ENCODE results near the gene CDK5.

CDK5 gene

GRCh38 chr7:151071032-151071866 is 13.6 kb upstream of the CDK5 start:
- WGBS, result 96% methylated on average over 39 of the region's 39 CpGs
- peak overlapping the region; percentile 82 for H2BK15ac ChIP-seq (ENCODE audit: low read depth, poor library complexity, severe bottlenecking)
- no peak overlapping the region for H3K23ac ChIP-seq (ENCODE audit: low read length in 2 of 2)
- DNase-seq, result no peak
- no peak overlapping the region for H3K4me2 ChIP-seq (ENCODE audit: low read length, poor library complexity, severe bottlenecking)
- H3K4me3 ChIP-seq (ENCODE audit: insufficient read depth in 1 of 2, low read depth in 1 of 2, low read length in 2 of 2), result no peak overlapping the region
- no peak overlapping the region for H2BK5ac ChIP-seq (ENCODE audit: low read depth, low read length, poor library complexity, severe bottlenecking)
- no peak overlapping the region for H4K8ac ChIP-seq (ENCODE audit: low read length)
- H3K9ac ChIP-seq (ENCODE audit: low read length), result no peak overlapping the region
- no peak overlapping the region for H3K18ac ChIP-seq (ENCODE audit: low read depth in 1 of 2, low read length in 2 of 2)
- no peak overlapping the region for H2AFZ ChIP-seq (ENCODE audit: low read depth, low read length)
- H3K4ac ChIP-seq (ENCODE audit: low read depth in 1 of 2, low read length in 2 of 2), result no peak overlapping the region
- no peaks in the 10 kb centered on the region for H3K9me3 ChIP-seq (ENCODE audit: control insufficient read depth, low read length)
- no peak overlapping the region for H2AK5ac ChIP-seq (ENCODE audit: low read length, severe bottlenecking)
- no peak overlapping the region for H2BK12ac ChIP-seq (ENCODE audit: low read length in 2 of 2)
- no peaks in the 10 kb centered on the region for H3K27me3 ChIP-seq (ENCODE audit: control insufficient read depth in 1 of 2, insufficient read depth in 1 of 2, low read length in 2 of 2)
- H2BK120ac ChIP-seq (ENCODE audit: low read depth, low read length), result no peak overlapping the region
- H3K27ac ChIP-seq (ENCODE audit: low read length, poor library complexity, severe bottlenecking), result no peak overlapping the region
- H3K36me3 ChIP-seq (ENCODE audit: control insufficient read depth in 1 of 2, insufficient read depth in 2 of 2, low read depth in 1 of 2, low read length in 2 of 2), result peaks cover 86 to 92% of the 10 kb centered on the region in 2 experiments
- peaks cover 14% of the 10 kb centered on the region for H3K4me1 ChIP-seq (ENCODE audit: control insufficient read depth, insufficient read depth, low read depth, low read length)
- no peak overlapping the region for H3K14ac ChIP-seq (ENCODE audit: low read length in 2 of 2)
- no peak overlapping the region for H4K91ac ChIP-seq (ENCODE audit: low read length)
- peaks cover 49% of the 10 kb centered on the region for H3K79me1 ChIP-seq (replicated peaks; ENCODE audit: low read length, poor library complexity, severe bottlenecking)

GRCh38 chr7:151070574-151070960 is 12.9 kb upstream of the CDK5 start:
- Histone ChIP-seq H3K23ac (ENCODE audit: low read length in 2 of 2) (no peak overlapping the region), H3K14ac (ENCODE audit: low read length in 2 of 2) (no peak overlapping the region), H3K9ac (ENCODE audit: low read length) (no peak overlapping the region), H3K4me1 (ENCODE audit: control insufficient read depth, insufficient read depth, low read depth, low read length) (peaks cover 16% of the 10 kb centered on the region), H3K79me1 (replicated peaks; ENCODE audit: low read length, poor library complexity, severe bottlenecking) (peaks cover 51% of the 10 kb centered on the region), H2BK15ac (ENCODE audit: low read depth, poor library complexity, severe bottlenecking) (no peak overlapping the region), H3K27me3 (ENCODE audit: control insufficient read depth in 1 of 2, insufficient read depth in 1 of 2, low read length in 2 of 2) (no peaks in the 10 kb centered on the region), H3K4me2 (ENCODE audit: low read length, poor library complexity, severe bottlenecking) (no peak overlapping the region), H3K9me3 (ENCODE audit: control insufficient read depth, low read length) (no peaks in the 10 kb centered on the region), H3K4me3 (ENCODE audit: insufficient read depth in 1 of 2, low read depth in 1 of 2, low read length in 2 of 2) (no peak overlapping the region), H3K36me3 (ENCODE audit: control insufficient read depth in 1 of 2, insufficient read depth in 2 of 2, low read depth in 1 of 2, low read length in 2 of 2) (peaks cover 86 to 92% of the 10 kb centered on the region in 2 experiments), H3K18ac (ENCODE audit: low read depth in 1 of 2, low read length in 2 of 2) (no peak overlapping the region), H3K4ac (ENCODE audit: low read depth in 1 of 2, low read length in 2 of 2) (no peak overlapping the region), H2BK12ac (ENCODE audit: low read length in 2 of 2) (no peak overlapping the region), H2AFZ (ENCODE audit: low read depth, low read length) (no peak overlapping the region), H3K27ac (ENCODE audit: low read length, poor library complexity, severe bottlenecking) (no peak overlapping the region), H4K91ac (ENCODE audit: low read length) (no peak overlapping the region), H4K8ac (ENCODE audit: low read length) (no peak overlapping the region), H2BK5ac (ENCODE audit: low read depth, low read length, poor library complexity, severe bottlenecking) (no peak overlapping the region), H2BK120ac (ENCODE audit: low read depth, low read length) (no peak overlapping the region), H2AK5ac (ENCODE audit: low read length, severe bottlenecking) (no peak overlapping the region)
- DNase-seq, result no peak
- WGBS, result 95% methylated on average over 15 of the region's 15 CpGs

GRCh38 chr7:151069841-151070573 is 12.3 kb upstream of the CDK5 start:
- H4K91ac ChIP-seq (ENCODE audit: low read length), result no peak overlapping the region
- H2BK5ac ChIP-seq (ENCODE audit: low read depth, low read length, poor library complexity, severe bottlenecking), result no peak overlapping the region
- H3K36me3 ChIP-seq (ENCODE audit: control insufficient read depth in 1 of 2, insufficient read depth in 2 of 2, low read depth in 1 of 2, low read length in 2 of 2), result peaks cover 86 to 92% of the 10 kb centered on the region in 2 experiments
- no peak overlapping the region for H3K4me2 ChIP-seq (ENCODE audit: low read length, poor library complexity, severe bottlenecking)
- no peak overlapping the region for H2BK120ac ChIP-seq (ENCODE audit: low read depth, low read length)
- H3K79me1 ChIP-seq (replicated peaks; ENCODE audit: low read length, poor library complexity, severe bottlenecking), result peaks cover 52% of the 10 kb centered on the region
- no peak overlapping the region for H2BK12ac ChIP-seq (ENCODE audit: low read length in 2 of 2)
- H2AFZ ChIP-seq (ENCODE audit: low read depth, low read length), result no peak overlapping the region
- H3K27ac ChIP-seq (ENCODE audit: low read length, poor library complexity, severe bottlenecking), result no peak overlapping the region
- no peak overlapping the region for H3K14ac ChIP-seq (ENCODE audit: low read length in 2 of 2)
- peaks cover 16% of the 10 kb centered on the region for H3K4me1 ChIP-seq (ENCODE audit: control insufficient read depth, insufficient read depth, low read depth, low read length)
- H3K4ac ChIP-seq (ENCODE audit: low read depth in 1 of 2, low read length in 2 of 2), result no peak overlapping the region
- no peak for DNase-seq
- no peaks in the 10 kb centered on the region for H3K9me3 ChIP-seq (ENCODE audit: control insufficient read depth, low read length)
- 98% methylated on average over 17 of the region's 17 CpGs for WGBS
- no peak overlapping the region for H3K9ac ChIP-seq (ENCODE audit: low read length)
- no peak overlapping the region for H3K4me3 ChIP-seq (ENCODE audit: insufficient read depth in 1 of 2, low read depth in 1 of 2, low read length in 2 of 2)
- H4K8ac ChIP-seq (ENCODE audit: low read length), result no peak overlapping the region
- no peaks in the 10 kb centered on the region for H3K27me3 ChIP-seq (ENCODE audit: control insufficient read depth in 1 of 2, insufficient read depth in 1 of 2, low read length in 2 of 2)
- H3K23ac ChIP-seq (ENCODE audit: low read length in 2 of 2), result no peak overlapping the region
- H3K18ac ChIP-seq (ENCODE audit: low read depth in 1 of 2, low read length in 2 of 2), result no peak overlapping the region
- no peak overlapping the region for H2AK5ac ChIP-seq (ENCODE audit: low read length, severe bottlenecking)
- H2BK15ac ChIP-seq (ENCODE audit: low read depth, poor library complexity, severe bottlenecking), result no peak overlapping the region

GRCh38 chr7:151068069-151068773 is 10.5 kb upstream of the CDK5 start:
- Histone ChIP-seq H3K9ac (ENCODE audit: low read length) (no peak overlapping the region), H2AK5ac (ENCODE audit: low read length, severe bottlenecking) (no peak overlapping the region), H2BK120ac (ENCODE audit: low read depth, low read length) (peak overlapping the region; percentile 45), H4K91ac (ENCODE audit: low read length) (peak overlapping the region; percentile 49), H3K18ac (ENCODE audit: low read depth in 1 of 2, low read length in 2 of 2) (peak overlapping the region in 1 of 2 experiments; percentile 16), H3K4me1 (ENCODE audit: control insufficient read depth, insufficient read depth, low read depth, low read length) (peaks cover 27% of the 10 kb centered on the region), H3K36me3 (ENCODE audit: control insufficient read depth in 1 of 2, insufficient read depth in 2 of 2, low read depth in 1 of 2, low read length in 2 of 2) (peaks cover 81 to 90% of the 10 kb centered on the region in 2 experiments), H3K4ac (ENCODE audit: low read depth in 1 of 2, low read length in 2 of 2) (no peak overlapping the region), H3K9me3 (ENCODE audit: control insufficient read depth, low read length) (no peaks in the 10 kb centered on the region), H3K23ac (ENCODE audit: low read length in 2 of 2) (no peak overlapping the region), H3K14ac (ENCODE audit: low read length in 2 of 2) (no peak overlapping the region), H4K8ac (ENCODE audit: low read length) (no peak overlapping the region), H2BK5ac (ENCODE audit: low read depth, low read length, poor library complexity, severe bottlenecking) (peak overlapping the region; percentile 36), H3K27ac (ENCODE audit: low read length, poor library complexity, severe bottlenecking) (peak overlapping the region; percentile 90), H3K79me1 (replicated peaks; ENCODE audit: low read length, poor library complexity, severe bottlenecking) (peaks cover 52% of the 10 kb centered on the region), H3K4me2 (ENCODE audit: low read length, poor library complexity, severe bottlenecking) (peak overlapping the region; percentile 34), H3K27me3 (ENCODE audit: control insufficient read depth in 1 of 2, insufficient read depth in 1 of 2, low read length in 2 of 2) (no peaks in the 10 kb centered on the region), H2AFZ (ENCODE audit: low read depth, low read length) (no peak overlapping the region), H2BK12ac (ENCODE audit: low read length in 2 of 2) (peak overlapping the region in 1 of 2 experiments; percentile 55), H2BK15ac (ENCODE audit: low read depth, poor library complexity, severe bottlenecking) (no peak overlapping the region), H3K4me3 (ENCODE audit: insufficient read depth in 1 of 2, low read depth in 1 of 2, low read length in 2 of 2) (no peak overlapping the region)
- WGBS, result 53% methylated on average over 12 of the region's 12 CpGs
- DNase-seq, result peak; percentile 82
